ENCODE data around the gene TMEM215. TPM values are rescaled to one million over a fixed set of nuclear protein-coding genes. Genes with fewer than 3 reads are reported as not detected.

Gene TMEM215
- total and polyA plus RNA-seq, 2 of the 8 experiments (the other 6 are each of a cell fraction or from before 2014, with no cell fraction given), result 0.33 to 0.67 TPM

- TF ChIP-seq NRF1 (IDR thresholded peaks at IDR 0.05; ENCODE audit: low read depth, low read length) (no peak), FOSL1 (IDR thresholded peaks at IDR 0.05; ENCODE audit: insufficient read depth, low read depth, low read length) (no peak)
These were observed 37.0 kb downstream of the TMEM215 start (continued) for GRCh38 chr9:32820322-32820721.

Data from H1 (cell line).